ENCODE results near the gene GDI2. TPM values are rescaled to one million over a fixed set of nuclear protein-coding genes. Genes with fewer than 3 reads are reported as not detected.

GDI2 gene
- total and polyA plus RNA-seq, 4 experiments from 2014 or later, result 137 to 248 (median 167) TPM

GRCh38 chr10:5835446-5836095 lies 22.3 kb upstream of the GDI2 start:
- intact Hi-C loops (cut with micrococcal nuclease), result no loop called here
- no peak overlapping the region for H3K4me3 ChIP-seq (ENCODE audit: low read length in 2 of 2)
- H3K27me3 ChIP-seq (ENCODE audit: insufficient read depth, low read length), result no peaks in the 10 kb centered on the region
- H3K36me3 ChIP-seq (ENCODE audit: insufficient read depth, low read length), result no peaks in the 10 kb centered on the region
- peaks cover 2 to 3% of the 10 kb centered on the region in 2 donors for H3K27me3 Mint-ChIP-seq
- ChIA-PET POLR2A (ENCODE audit: partially characterized antibody) (no interaction called here), CTCF (ENCODE audit: partially characterized antibody) (no interaction called here)
- H3K4me1 Mint-ChIP-seq, result no peaks in the 10 kb centered on the region
- H3K4me1 ChIP-seq (ENCODE audit: insufficient read depth, low read length), result no peaks in the 10 kb centered on the region
- H3K27ac Mint-ChIP-seq, result no peak overlapping the region
- no peaks in the 10 kb centered on the region for H3K36me3 Mint-ChIP-seq
- H3K4me3 Mint-ChIP-seq, result no peak overlapping the region
- no peak for DNase-seq
- no peak overlapping the region for H3K27ac ChIP-seq (ENCODE audit: low read depth, low read length)
- no peaks in the 10 kb centered on the region for H3K9me3 Mint-ChIP-seq
- no peaks in the 10 kb centered on the region for H3K9me3 ChIP-seq (ENCODE audit: control insufficient read depth in 1 of 2, low read length in 2 of 2)

- no peaks in the 10 kb centered on the region for H3K36me3 ChIP-seq (ENCODE audit: insufficient read depth, low read length)
- no peaks in the 10 kb centered on the region for H3K9me3 Mint-ChIP-seq
- H3K4me1 Mint-ChIP-seq, result no peaks in the 10 kb centered on the region
- ChIA-PET POLR2A (ENCODE audit: partially characterized antibody) (no interaction called here), CTCF (ENCODE audit: partially characterized antibody) (no interaction called here)
- no peaks in the 10 kb centered on the region for H3K4me1 ChIP-seq (ENCODE audit: insufficient read depth, low read length)
- peaks cover 0 to 2% of the 10 kb centered on the region in 2 donors for H3K27me3 Mint-ChIP-seq
- H3K27me3 ChIP-seq (ENCODE audit: insufficient read depth, low read length), result no peaks in the 10 kb centered on the region
- H3K9me3 ChIP-seq (ENCODE audit: control insufficient read depth in 1 of 2, low read length in 2 of 2), result no peaks in the 10 kb centered on the region
- no peaks in the 10 kb centered on the region for H3K36me3 Mint-ChIP-seq
- intact Hi-C loops (cut with micrococcal nuclease), result no loop called here
- H3K4me3 Mint-ChIP-seq, result no peak overlapping the region
- H3K27ac Mint-ChIP-seq, result no peak overlapping the region
- DNase-seq, result no peak
- no peak overlapping the region for H3K27ac ChIP-seq (ENCODE audit: low read depth, low read length)
- H3K4me3 ChIP-seq (ENCODE audit: low read length in 2 of 2), result no peak overlapping the region
Measured at GRCh38 chr10:5833814-5834213, 20.6 kb upstream of the GDI2 start.

GRCh38 chr10:5832946-5833345 lies 19.7 kb upstream of the GDI2 start:
- CTCF ChIA-PET (ENCODE audit: partially characterized antibody), result no interaction called here
- Histone ChIP-seq H3K9me3 (ENCODE audit: control insufficient read depth in 1 of 2, low read length in 2 of 2) (no peaks in the 10 kb centered on the region), H3K27ac (ENCODE audit: low read depth, low read length) (no peak overlapping the region), H3K36me3 (ENCODE audit: insufficient read depth, low read length) (no peaks in the 10 kb centered on the region), H3K27me3 (ENCODE audit: insufficient read depth, low read length) (no peaks in the 10 kb centered on the region), H3K4me3 (ENCODE audit: low read length in 2 of 2) (no peak overlapping the region), H3K4me1 (ENCODE audit: insufficient read depth, low read length) (no peaks in the 10 kb centered on the region)
- Mint-ChIP-seq H3K9me3 (no peaks in the 10 kb centered on the region), H3K36me3 (no peaks in the 10 kb centered on the region), H3K4me1 (no peaks in the 10 kb centered on the region), H3K4me3 (no peak overlapping the region), H3K27ac (no peak overlapping the region), H3K27me3 (no peaks in the 10 kb centered on the region)
- POLR2A ChIA-PET (ENCODE audit: partially characterized antibody), result interaction anchor here (0.6 kb wide), 1 partner anchor 47 kb away, joined by 3 read pairs; no protein-coding TSS in a partner anchor
- intact Hi-C loops (cut with micrococcal nuclease), result no loop called here
- DNase-seq, result no peak

- no peak overlapping the region for H3K27ac ChIP-seq (ENCODE audit: low read depth, low read length)
- ChIA-PET CTCF (ENCODE audit: partially characterized antibody) (no interaction called here), POLR2A (ENCODE audit: partially characterized antibody) (interaction anchor here (0.6 kb wide), 1 partner anchor 388 kb away, joined by 3 read pairs; no protein-coding TSS in a partner anchor)
- no peak for DNase-seq
- H3K27me3 ChIP-seq (ENCODE audit: insufficient read depth, low read length), result no peaks in the 10 kb centered on the region
- H3K4me3 ChIP-seq (ENCODE audit: low read length in 2 of 2), result no peak overlapping the region
- no peaks in the 10 kb centered on the region for H3K4me1 Mint-ChIP-seq
- H3K9me3 ChIP-seq (ENCODE audit: control insufficient read depth in 1 of 2, low read length in 2 of 2), result no peaks in the 10 kb centered on the region
- no peak overlapping the region for H3K4me3 Mint-ChIP-seq
- H3K36me3 Mint-ChIP-seq, result no peaks in the 10 kb centered on the region
- no peaks in the 10 kb centered on the region for H3K4me1 ChIP-seq (ENCODE audit: insufficient read depth, low read length)
- no peaks in the 10 kb centered on the region for H3K27me3 Mint-ChIP-seq
- no peaks in the 10 kb centered on the region for H3K9me3 Mint-ChIP-seq
- intact Hi-C loops (cut with micrococcal nuclease), result no loop called here
- no peak overlapping the region for H3K27ac Mint-ChIP-seq
- H3K36me3 ChIP-seq (ENCODE audit: insufficient read depth, low read length), result no peaks in the 10 kb centered on the region
Measured at GRCh38 chr10:5831446-5831782, 18.2 kb upstream of the GDI2 start.

GRCh38 chr10:5830629-5831445 lies 17.6 kb upstream of the GDI2 start:
- intact Hi-C loops (cut with micrococcal nuclease), result no loop called here
- H3K9me3 ChIP-seq (ENCODE audit: control insufficient read depth in 1 of 2, low read length in 2 of 2), result no peaks in the 10 kb centered on the region
- H3K27me3 Mint-ChIP-seq, result no peaks in the 10 kb centered on the region
- H3K27me3 ChIP-seq (ENCODE audit: insufficient read depth, low read length), result no peaks in the 10 kb centered on the region
- no peak overlapping the region for H3K27ac ChIP-seq (ENCODE audit: low read depth, low read length)
- H3K9me3 Mint-ChIP-seq, result no peaks in the 10 kb centered on the region
- POLR2A ChIA-PET (ENCODE audit: partially characterized antibody), result interaction anchor here (0.6 kb wide), 1 partner anchor 387 kb away, joined by 3 read pairs; no protein-coding TSS in a partner anchor
- no peak for DNase-seq
- CTCF ChIA-PET (ENCODE audit: partially characterized antibody), result no interaction called here
- H3K4me3 ChIP-seq (ENCODE audit: low read length in 2 of 2), result no peak overlapping the region
- H3K4me1 Mint-ChIP-seq, result no peaks in the 10 kb centered on the region
- no peaks in the 10 kb centered on the region for H3K4me1 ChIP-seq (ENCODE audit: insufficient read depth, low read length)
- H3K27ac Mint-ChIP-seq, result no peak overlapping the region
- H3K36me3 ChIP-seq (ENCODE audit: insufficient read depth, low read length), result no peaks in the 10 kb centered on the region
- H3K4me3 Mint-ChIP-seq, result no peak overlapping the region
- no peaks in the 10 kb centered on the region for H3K36me3 Mint-ChIP-seq

GRCh38 chr10:5829267-5829666 lies 16.0 kb upstream of the GDI2 start:
- H3K27ac Mint-ChIP-seq, result no peak overlapping the region
- H3K4me1 Mint-ChIP-seq, result no peaks in the 10 kb centered on the region
- H3K27me3 Mint-ChIP-seq, result no peaks in the 10 kb centered on the region
- Histone ChIP-seq H3K4me3 (ENCODE audit: low read length in 2 of 2) (no peak overlapping the region), H3K36me3 (ENCODE audit: insufficient read depth, low read length) (no peaks in the 10 kb centered on the region), H3K9me3 (ENCODE audit: control insufficient read depth in 1 of 2, low read length in 2 of 2) (no peaks in the 10 kb centered on the region), H3K27me3 (ENCODE audit: insufficient read depth, low read length) (no peaks in the 10 kb centered on the region), H3K4me1 (ENCODE audit: insufficient read depth, low read length) (no peaks in the 10 kb centered on the region), H3K27ac (ENCODE audit: low read depth, low read length) (no peak overlapping the region)
- H3K4me3 Mint-ChIP-seq, result no peak overlapping the region
- no peak for DNase-seq
- POLR2A ChIA-PET (ENCODE audit: partially characterized antibody), result no interaction called here
- H3K9me3 Mint-ChIP-seq, result no peaks in the 10 kb centered on the region
- intact Hi-C loops (cut with micrococcal nuclease), result no loop called here
- no peaks in the 10 kb centered on the region for H3K36me3 Mint-ChIP-seq
- CTCF ChIA-PET (ENCODE audit: partially characterized antibody), result interaction anchor here (1.4 kb wide), 1 partner anchor 14 kb away, joined by 3 read pairs; no protein-coding TSS in a partner anchor

GRCh38 chr10:5828725-5829124 lies 15.5 kb upstream of the GDI2 start:
- no peaks in the 10 kb centered on the region for H3K27me3 Mint-ChIP-seq
- H3K36me3 ChIP-seq (ENCODE audit: insufficient read depth, low read length), result no peaks in the 10 kb centered on the region
- POLR2A ChIA-PET (ENCODE audit: partially characterized antibody), result no interaction called here
- no peaks in the 10 kb centered on the region for H3K9me3 ChIP-seq (ENCODE audit: control insufficient read depth in 1 of 2, low read length in 2 of 2)
- H3K4me3 Mint-ChIP-seq, result no peak overlapping the region
- no peaks in the 10 kb centered on the region for H3K9me3 Mint-ChIP-seq
- CTCF ChIA-PET (ENCODE audit: partially characterized antibody), result interaction anchor here (1.4 kb wide), 1 partner anchor 15 kb away, joined by 3 read pairs; no protein-coding TSS in a partner anchor
- H3K4me1 Mint-ChIP-seq, result no peaks in the 10 kb centered on the region
- no peak overlapping the region for H3K27ac ChIP-seq (ENCODE audit: low read depth, low read length)
- H3K27me3 ChIP-seq (ENCODE audit: insufficient read depth, low read length), result no peaks in the 10 kb centered on the region
- H3K36me3 Mint-ChIP-seq, result no peaks in the 10 kb centered on the region
- H3K4me1 ChIP-seq (ENCODE audit: insufficient read depth, low read length), result no peaks in the 10 kb centered on the region
- no peak for DNase-seq
- intact Hi-C loops (cut with micrococcal nuclease), result no loop called here
- no peak overlapping the region for H3K4me3 ChIP-seq (ENCODE audit: low read length in 2 of 2)
- H3K27ac Mint-ChIP-seq, result no peak overlapping the region
